K562 (cell line): ENCODE results near the gene ASCC1. TPM values are rescaled to one million over a fixed set of nuclear protein-coding genes. Genes with fewer than 3 reads are reported as not detected.

Source experiments
- HES1 ChIP-seq: fragments of 450-650 bp; IDR thresholded peaks from 2 replicates; pipeline ENCODE4 v1.6.1; 2016; ENCODE audit warnings: low read depth, mild to moderate bottlenecking, moderate library complexity
- HMG20B ChIP-seq: fragments of 250-450 bp; sonication (Bioruptor Pico); IDR thresholded peaks from 2 replicates; pipeline ENCODE4 v1.5.0; 2021; ENCODE audit warnings: mild to moderate bottlenecking
- HNRNPLL ChIP-seq: fragments of 200-400 bp; formaldehyde crosslinking; IDR thresholded peaks from 2 replicates; pipeline ENCODE4 v1.6.1; 2017; ENCODE audit warnings: low read length, low read depth, mild to moderate bottlenecking; ENCODE audit not compliant: poor library complexity, severe bottlenecking
- IRF2 ChIP-seq: sonication (generic); formaldehyde crosslinking; IDR thresholded peaks from 2 replicates; pipeline ENCODE4 v1.8.1; 2022; ENCODE audit warnings: mild to moderate bottlenecking, missing genetic modification reagents
- KLF6 ChIP-seq: fragments of 250-450 bp; sonication (Bioruptor Pico); IDR thresholded peaks from 2 replicates; pipeline ENCODE4 v1.4.0; 2020; ENCODE audit warnings: mild to moderate bottlenecking, moderate library complexity, borderline replicate concordance
- LCOR ChIP-seq: sonication (generic); formaldehyde crosslinking; IDR thresholded peaks from 2 replicates; pipeline ENCODE4 v1.8.0; 2022; ENCODE audit warnings: mild to moderate bottlenecking, missing genetic modification reagents
- MNT ChIP-seq, 2 experiments: fragments of 450-650 bp; conservative IDR thresholded peaks; 2 replicates each; pipeline ENCODE4 v1.6.1; 2017; ENCODE audit warnings: mild to moderate bottlenecking in 2 of 2, moderate library complexity in 2 of 2
- NCOR1 ChIP-seq: fragments of 450-650 bp; IDR thresholded peaks from 2 replicates; pipeline ENCODE4 v1.6.1; 2016; ENCODE audit warnings: mild to moderate bottlenecking, moderate library complexity
- RFX5 ChIP-seq: IDR thresholded peaks from 2 replicates; pipeline ENCODE4 v1.6.1; 2011; ENCODE audit warnings: low read depth, mild to moderate bottlenecking, improper control_type of control experiment, low read length
- SIRT6 ChIP-seq: IDR thresholded peaks from one replicate; pipeline ENCODE4 v1.6.1; 2012; ENCODE audit warnings: low read depth, mild to moderate bottlenecking, control low read depth, inconsistent platforms, low read length, moderate library complexity
- TCF3 ChIP-seq: sonication (generic); formaldehyde crosslinking; IDR thresholded peaks from 2 replicates; pipeline ENCODE4 v1.4.0; 2020; ENCODE audit warnings: mild to moderate bottlenecking, missing genetic modification reagents
- polyA plus RNA-seq, 8 experiments: library from polyadenylated mRNA; depleted of rRNA in 4 of 8; stranded (reverse) in 5 of 8; unstranded in 3 of 8; fragments of >200 nt; fragmentation: Nextera tagmentation in 2 of 8; fragmentation: Illumina TruSeq in 1 of 8; extraction: Ambion mirVana in 2 of 8; extraction: Trizol in 1 of 8; gene quantifications; 2 replicates each; pipeline versions ENCODE4 v1.2.1 to v1.2.3, GENCODE V29; 2011 to 2014; ENCODE audit warnings: inconsistent platforms in 1 of 8, missing spikeins in 1 of 8
- total RNA-seq, 7 experiments: library from RNA; depleted of rRNA in 6 of 7; stranded (reverse); fragments of >200 nt in 6 of 7; fragmentation: Illumina TruSeq in 2 of 7; extraction: Trizol in 2 of 7; gene quantifications; 2 replicates each; pipeline versions ENCODE4 v1.2.1 to v1.2.3, GENCODE V29; 2011 to 2021; ENCODE audit warnings: low replicate concordance in 1 of 7
- TF ChIP-seq, protein P1 (sequence below): fragments of 250-450 bp; sonication (Bioruptor Pico); IDR thresholded peaks from 2 replicates; pipeline ENCODE4 v1.8.0; 2022; ENCODE audit warnings: moderate library complexity, mild to moderate bottlenecking, inconsistent platforms
- TF ChIP-seq, protein P2 (sequence below), 2 experiments: fragments of 450-650 bp; IDR thresholded peaks; 2 replicates each; pipeline ENCODE4 v1.6.1; 2016; ENCODE audit warnings: mild to moderate bottlenecking in 2 of 2, borderline replicate concordance in 1 of 2, low read depth in 1 of 2, moderate library complexity in 1 of 2

Gene ASCC1
- total and polyA plus RNA-seq, 9 of the 15 experiments (the other 6 are each of a cell fraction or from before 2014, with no cell fraction given): 31.7 to 73.3 (median 52.8) TPM

GRCh38 chr10:72254813-72255568 lies 38.9 kb upstream of the ASCC1 start (continued):
- peak in 1 of 2 experiments; percentile 50; a peak in 2 of 4 replicates for TF ChIP-seq MNT (conservative IDR thresholded peaks at IDR 0.05)
- no peak for TF ChIP-seq HES1
- TF ChIP-seq RFX5: no peak
- TF ChIP-seq KLF6 (CRISPR knock-in tag): no peak; the same call in 1 of the 2 replicates
- TF ChIP-seq TCF3 (CRISPR knock-in tag): 0 out of 2 replicates have a peak, but pooled peaks have one; percentile 3
- no peak for TF ChIP-seq IRF2
- TF ChIP-seq LCOR: no peak
- no peak for TF ChIP-seq NCOR1
- TF ChIP-seq, protein P1, sequence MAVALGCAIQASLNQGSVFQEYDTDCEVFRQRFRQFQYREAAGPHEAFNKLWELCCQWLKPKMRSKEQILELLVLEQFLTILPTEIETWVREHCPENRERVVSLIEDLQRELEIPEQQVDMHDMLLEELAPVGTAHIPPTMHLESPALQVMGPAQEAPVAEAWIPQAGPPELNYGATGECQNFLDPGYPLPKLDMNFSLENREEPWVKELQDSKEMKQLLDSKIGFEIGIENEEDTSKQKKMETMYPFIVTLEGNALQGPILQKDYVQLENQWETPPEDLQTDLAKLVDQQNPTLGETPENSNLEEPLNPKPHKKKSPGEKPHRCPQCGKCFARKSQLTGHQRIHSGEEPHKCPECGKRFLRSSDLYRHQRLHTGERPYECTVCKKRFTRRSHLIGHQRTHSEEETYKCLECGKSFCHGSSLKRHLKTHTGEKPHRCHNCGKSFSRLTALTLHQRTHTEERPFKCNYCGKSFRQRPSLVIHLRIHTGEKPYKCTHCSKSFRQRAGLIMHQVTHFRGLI (CRISPR knock-in tag): no peak
- TF ChIP-seq HMG20B (CRISPR knock-in tag): no peak
- no peak for TF ChIP-seq HNRNPLL
- TF ChIP-seq SIRT6: no peak
- TF ChIP-seq, protein P2, sequence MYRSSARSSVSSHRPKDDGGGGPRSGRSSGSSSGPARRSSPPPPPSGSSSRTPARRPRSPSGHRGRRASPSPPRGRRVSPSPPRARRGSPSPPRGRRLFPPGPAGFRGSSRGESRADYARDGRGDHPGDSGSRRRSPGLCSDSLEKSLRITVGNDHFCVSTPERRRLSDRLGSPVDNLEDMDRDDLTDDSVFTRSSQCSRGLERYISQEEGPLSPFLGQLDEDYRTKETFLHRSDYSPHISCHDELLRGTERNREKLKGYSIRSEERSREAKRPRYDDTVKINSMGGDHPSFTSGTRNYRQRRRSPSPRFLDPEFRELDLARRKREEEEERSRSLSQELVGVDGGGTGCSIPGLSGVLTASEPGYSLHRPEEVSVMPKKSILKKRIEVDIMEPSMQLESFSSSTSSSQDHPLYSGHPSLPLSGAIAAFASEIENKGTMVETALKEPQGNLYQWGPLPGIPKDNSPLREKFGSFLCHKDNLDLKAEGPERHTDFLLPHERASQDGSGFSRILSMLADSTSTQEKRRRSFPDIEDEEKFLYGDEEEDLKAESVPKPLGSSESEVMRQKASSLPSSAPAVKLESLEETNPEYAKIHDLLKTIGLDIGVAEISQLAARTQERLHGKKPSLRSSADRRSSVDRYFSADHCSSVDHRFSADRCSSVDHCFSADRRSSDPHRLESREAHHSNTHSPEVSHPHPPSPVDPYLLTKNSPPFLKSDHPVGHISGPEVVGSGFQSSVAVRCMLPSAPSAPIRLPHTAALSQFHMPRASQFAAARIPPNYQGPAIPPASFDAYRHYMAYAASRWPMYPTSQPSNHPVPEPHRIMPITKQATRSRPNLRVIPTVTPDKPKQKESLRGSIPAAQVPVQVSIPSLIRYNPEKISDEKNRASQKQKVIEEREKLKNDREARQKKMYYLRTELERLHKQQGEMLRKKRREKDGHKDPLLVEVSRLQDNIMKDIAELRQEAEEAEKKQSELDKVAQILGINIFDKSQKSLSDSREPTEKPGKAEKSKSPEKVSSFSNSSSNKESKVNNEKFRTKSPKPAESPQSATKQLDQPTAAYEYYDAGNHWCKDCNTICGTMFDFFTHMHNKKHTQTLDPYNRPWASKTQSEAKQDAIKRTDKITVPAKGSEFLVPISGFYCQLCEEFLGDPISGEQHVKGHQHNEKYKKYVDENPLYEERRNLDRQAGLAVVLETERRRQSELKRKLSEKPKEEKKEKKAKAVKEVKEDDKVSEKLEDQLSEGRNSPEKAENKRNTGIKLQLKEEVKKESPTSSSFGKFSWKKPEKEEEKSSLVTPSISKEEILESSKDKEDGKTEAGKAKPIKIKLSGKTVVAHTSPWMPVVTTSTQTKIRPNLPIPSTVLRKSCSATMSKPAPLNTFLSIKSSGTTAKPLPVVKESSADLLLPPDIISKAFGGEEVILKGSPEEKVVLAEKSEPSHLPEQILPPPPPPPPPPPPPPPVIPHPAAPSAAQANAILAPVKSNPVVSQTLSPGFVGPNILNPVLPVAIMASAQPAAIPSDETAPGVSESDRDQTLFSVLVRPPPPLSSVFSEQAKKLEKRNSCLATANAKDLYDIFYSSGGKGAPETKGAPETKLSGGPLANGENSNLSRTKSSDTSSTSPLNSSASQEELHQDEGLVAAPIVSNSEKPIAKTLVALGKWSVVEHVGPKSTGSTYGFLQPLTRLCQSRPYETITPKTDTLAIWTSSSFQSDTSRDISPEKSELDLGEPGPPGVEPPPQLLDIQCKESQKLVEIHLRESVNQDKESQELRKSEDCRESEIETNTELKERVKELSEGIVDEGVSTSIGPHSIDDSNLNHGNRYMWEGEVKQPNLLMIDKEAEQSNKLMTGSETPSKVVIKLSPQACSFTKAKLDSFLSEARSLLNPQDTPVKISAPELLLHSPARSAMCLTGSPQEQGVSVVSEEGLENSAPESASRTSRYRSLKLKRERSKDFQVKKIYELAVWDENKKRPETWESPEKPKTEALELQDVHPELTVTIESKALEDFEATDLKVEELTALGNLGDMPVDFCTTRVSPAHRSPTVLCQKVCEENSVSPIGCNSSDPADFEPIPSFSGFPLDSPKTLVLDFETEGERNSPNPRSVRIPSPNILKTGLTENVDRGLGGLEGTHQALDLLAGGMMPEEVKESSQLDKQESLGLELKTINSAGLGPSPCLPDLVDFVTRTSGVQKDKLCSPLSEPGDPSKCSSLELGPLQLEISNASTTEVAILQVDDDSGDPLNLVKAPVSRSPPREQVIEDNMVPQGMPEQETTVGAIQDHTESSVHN (IDR thresholded peaks at IDR 0.05; ENCODE audit: borderline replicate concordance in 1 of 2, low read depth in 1 of 2): no peak
